ENCODE data around the gene SPECC1.
"Not testable (repeated sequence)": the region's sequence is repeated elsewhere in the genome, so short reads cannot be mapped to it uniquely, and the experiment has no call there.

Gene SPECC1

DNA sequence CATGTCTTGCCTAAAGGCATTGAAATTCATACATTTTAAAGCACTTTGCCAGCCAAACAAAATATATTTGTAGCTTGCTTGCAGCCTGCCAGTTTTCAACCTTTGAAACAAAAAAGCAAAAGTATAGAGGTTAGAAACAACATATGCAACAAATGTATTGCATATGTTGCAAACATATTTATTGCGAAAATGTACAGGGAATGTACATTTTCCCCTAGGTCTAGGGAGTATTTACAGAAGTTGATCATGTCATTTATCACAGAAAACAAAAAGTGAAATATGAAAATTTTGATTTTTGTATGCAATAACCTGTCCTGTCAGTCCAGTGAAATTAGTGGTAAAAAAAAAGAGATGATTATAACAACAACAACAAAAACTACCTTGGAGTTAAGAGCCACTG lies 171.5 kb downstream of the SPECC1 start:
- DNase-seq = no peak

GRCh38 chr17:20184181-20184580 lies 175.0 kb downstream of the SPECC1 start:
- no peak for DNase-seq

GRCh38 chr17:20184977-20185619 lies 175.9 kb downstream of the SPECC1 start:
- no peak for DNase-seq

GRCh38 chr17:20187049-20187448 lies 177.9 kb downstream of the SPECC1 start:
- DNase-seq = no peak

- DNase-seq = no peak
Observed at GRCh38 chr17:20189302-20189701, 180.1 kb downstream of the SPECC1 start.

GRCh38 chr17:20189979-20190378 lies 180.8 kb downstream of the SPECC1 start:
- no peak for DNase-seq

- no peak for DNase-seq
Observed at GRCh38 chr17:20190605-20191004, 181.4 kb downstream of the SPECC1 start.

- no peak for DNase-seq
Observed at GRCh38 chr17:20191056-20191455, 181.9 kb downstream of the SPECC1 start.

- not testable (repeated sequence) for DNase-seq
Observed at GRCh38 chr17:20196286-20196685, 187.1 kb downstream of the SPECC1 start.

GRCh38 chr17:20197272-20197926 lies 188.2 kb downstream of the SPECC1 start:
- DNase-seq = no peak

DNA sequence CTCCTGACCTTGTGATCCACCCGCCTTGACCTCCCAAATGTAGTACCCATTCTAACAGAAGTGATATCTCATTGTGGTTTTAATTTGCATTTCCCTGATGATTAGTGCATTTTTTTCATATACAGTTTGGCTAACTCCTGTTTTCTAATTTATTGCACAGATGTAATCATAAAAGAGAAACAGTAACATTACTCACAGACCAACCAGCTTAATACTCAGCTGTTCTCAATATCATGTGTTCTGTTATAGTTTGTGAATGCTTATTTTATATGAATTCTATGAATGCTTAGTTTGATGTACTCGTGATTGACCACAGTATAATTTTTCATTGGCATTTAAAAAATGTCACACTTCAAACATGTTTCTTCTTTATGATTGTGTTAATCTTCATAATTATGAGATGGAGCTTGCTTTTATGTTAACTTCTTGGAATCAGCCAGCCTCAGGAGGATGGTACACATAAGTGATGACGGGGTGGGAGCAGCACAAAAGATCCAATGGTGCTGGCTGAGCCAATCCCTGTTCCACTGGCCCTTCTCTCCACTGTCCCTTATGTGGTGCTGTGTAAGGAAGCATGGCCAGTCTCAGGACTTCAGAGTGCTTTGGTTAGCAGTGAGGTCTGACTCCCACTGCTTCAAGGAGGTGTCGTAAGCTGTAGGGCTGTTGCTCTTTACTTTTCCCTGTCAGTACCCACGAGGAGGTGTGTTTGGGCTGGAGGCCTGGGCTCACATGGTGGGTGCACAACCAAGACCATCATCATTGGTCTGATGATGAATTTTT lies 191.0 kb downstream of the SPECC1 start:
- no peak for DNase-seq

GRCh38 chr17:20200865-20201458 lies 191.8 kb downstream of the SPECC1 start:
- no peak for DNase-seq

- DNase-seq = no peak
Observed at GRCh38 chr17:20202141-20202621, 193.0 kb downstream of the SPECC1 start.

DNA sequence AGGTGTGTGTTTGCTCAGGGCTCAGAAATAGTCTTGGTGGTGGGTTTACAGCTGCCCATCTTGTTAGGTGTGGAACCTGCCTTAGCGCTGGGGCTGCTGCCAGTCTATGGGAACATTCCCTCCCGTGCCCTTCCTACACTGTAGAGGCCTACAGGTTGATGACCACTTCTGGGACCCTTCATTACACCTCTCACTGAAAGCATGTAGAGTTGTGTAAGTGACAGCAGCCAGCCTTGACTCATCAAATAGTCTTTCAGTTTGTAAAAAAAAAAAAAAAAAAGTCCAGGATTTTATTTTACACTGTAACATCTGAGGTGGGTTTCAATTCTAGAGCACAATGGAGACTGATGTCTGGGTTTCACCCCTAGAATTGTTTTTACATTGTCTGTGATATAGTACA lies 193.9 kb downstream of the SPECC1 start:
- DNase-seq = no peak

- no peak for DNase-seq
Observed at GRCh38 chr17:20203761-20204263, 194.7 kb downstream of the SPECC1 start.

DNA sequence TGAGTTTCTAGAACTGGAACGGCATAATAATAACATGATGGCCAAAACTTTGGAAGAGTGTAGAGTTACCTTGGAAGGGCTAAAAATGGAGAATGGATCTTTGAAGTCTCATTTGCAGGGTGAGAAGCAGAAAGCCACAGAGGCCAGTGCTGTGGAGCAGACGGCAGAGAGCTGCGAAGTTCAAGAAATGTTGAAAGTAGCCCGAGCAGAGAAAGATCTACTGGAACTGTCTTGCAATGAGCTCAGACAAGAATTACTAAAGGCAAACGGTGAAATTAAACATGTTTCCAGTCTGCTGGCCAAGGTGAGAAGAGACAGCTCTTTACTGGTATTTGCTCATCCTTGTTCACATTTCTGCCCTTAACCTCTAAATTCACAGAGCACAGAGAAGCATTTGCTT lies 196.4 kb downstream of the SPECC1 start:
- DNase-seq = no peak

DNA sequence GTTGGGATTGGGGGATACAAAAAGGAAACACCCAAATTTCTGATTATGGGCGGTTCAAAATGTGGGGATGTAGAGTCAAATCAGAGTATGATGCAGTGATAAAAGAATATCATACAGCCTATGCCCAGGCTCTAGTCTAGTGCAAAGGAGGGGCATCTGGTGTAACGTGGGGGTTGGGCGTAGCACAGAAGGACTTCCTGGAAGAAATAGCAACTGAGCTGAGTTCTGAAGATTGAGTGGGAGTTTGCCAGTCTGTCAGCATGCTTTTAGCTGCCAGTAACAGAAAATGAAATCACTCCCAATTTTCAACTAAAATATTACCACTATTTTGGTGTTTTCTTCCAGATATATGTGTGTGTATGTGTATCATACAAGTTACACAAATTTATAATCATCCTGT lies 196.9 kb downstream of the SPECC1 start:
- DNase-seq = no peak

GRCh38 chr17:20206591-20206990 lies 197.4 kb downstream of the SPECC1 start:
- DNase-seq = no peak

DNA sequence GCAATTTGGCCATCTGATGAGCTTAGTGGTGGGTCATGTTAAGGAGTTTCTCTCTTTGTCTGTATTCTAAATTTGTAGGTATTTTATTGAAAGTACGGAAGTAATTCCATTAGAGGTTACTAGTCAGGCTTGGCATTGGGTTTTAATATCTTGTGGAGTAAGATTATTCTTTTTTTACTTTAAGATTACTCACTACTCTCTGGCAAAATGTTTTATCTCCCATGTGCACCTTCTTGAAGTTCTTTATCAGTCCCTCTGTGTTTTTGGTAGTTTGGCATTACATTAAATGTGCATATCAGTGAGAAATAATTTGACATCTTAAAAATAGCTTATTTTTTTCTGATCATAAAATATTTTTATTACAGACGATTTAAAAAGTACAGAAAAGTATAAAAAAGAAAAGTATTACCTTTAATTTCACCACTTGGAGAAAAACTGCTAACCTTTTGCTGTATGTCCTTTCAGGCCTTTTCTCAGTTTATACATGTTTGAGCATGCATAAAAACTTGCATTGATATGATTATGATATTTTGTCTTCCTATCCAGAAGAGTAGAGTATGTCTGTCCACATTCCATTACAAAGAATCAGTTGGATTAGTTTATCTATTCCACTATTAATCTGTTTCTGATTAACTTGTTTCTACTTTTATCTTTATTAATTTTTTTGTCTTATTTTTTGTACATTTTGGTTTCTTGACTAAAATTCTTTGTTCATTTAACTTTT lies 198.3 kb downstream of the SPECC1 start:
- no peak for DNase-seq

DNA sequence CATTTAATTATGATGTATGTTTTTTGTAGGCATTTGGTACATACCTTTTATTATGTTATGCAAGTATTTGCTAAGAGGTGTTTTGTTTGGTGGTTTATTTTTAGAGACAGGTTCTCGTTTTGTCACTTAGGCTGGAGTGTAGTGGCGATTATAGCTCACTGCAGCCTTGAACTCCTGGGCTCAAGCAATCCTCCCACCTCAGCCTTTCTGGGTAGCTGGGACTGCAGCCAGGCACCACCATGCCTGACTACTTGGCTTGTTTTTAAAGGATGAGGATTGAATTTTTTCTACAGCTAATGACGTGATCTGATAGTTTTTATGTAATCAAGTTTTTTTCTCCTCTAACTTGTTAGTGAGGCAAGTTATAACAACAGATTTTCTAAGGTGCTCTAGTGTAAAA lies 199.6 kb downstream of the SPECC1 start:
- DNase-seq = no peak

DNA sequence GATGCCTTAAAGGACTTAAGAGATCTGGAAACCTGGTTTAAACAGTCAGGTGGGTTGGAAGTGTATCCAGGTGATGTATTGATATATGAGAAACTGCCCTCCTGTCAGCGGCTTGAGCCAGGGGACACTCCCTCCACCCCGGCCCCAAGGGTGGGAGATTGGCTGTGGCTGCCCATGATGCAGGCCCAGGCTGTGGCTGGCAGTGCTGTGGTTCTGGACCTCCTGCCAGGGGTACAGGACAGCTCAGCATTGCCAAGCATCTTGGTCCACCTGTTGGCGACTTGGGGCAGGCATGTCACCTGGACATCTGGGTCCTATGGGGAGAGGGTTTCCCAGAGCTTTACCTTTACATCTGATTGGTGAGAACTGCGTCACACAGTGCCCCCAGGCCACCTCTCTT lies 201.0 kb downstream of the SPECC1 start:
- DNase-seq = no peak

- DNase-seq = no peak
Observed at GRCh38 chr17:20210614-20211013, 201.5 kb downstream of the SPECC1 start.

- DNase-seq = no peak
Observed at GRCh38 chr17:20211246-20211645, 202.1 kb downstream of the SPECC1 start.
